Stimulated activated CD4-positive, alpha-beta T cell treated with anti-CD3 and anti-CD28 coated beads, Interleukin-12 subunit alpha, Interleukin-12 subunit beta, amount 100 ng/mL, for 24 hours (primary cell): ENCODE measurements around the gene THOP1.

Source experiments
- DNase-seq, 2 experiments: peaks; one replicate each; pipeline ENCODE4 v3.0.0-alpha.2; 2020; ENCODE audit warnings: low read depth in 2 of 2

Gene THOP1

GRCh38 chr19:2785244-2785997 lies at the start of gene THOP1:
TSS of gene THOP1 (plus strand) at chr19:2785503. CDS start at chr19:2785663, 160 bp downstream.
- DNase-seq = peak; percentile 99

GRCh38 chr19:2736550-2737190 lies 48.6 kb upstream of the THOP1 start:
- DNase-seq = no peak

- peak; percentile 97 to 100 for DNase-seq
Measured at GRCh38 chr19:2739602-2740313, 45.5 kb upstream of the THOP1 start, which contains the start of gene SLC39A3. TSS of gene SLC39A3 (minus strand) at chr19:2740017. CDS start at chr19:2737257, 2,760 bp downstream.

GRCh38 chr19:2740314-2740656 lies 45.0 kb upstream of the THOP1 start:
- no peak for DNase-seq

DNA sequence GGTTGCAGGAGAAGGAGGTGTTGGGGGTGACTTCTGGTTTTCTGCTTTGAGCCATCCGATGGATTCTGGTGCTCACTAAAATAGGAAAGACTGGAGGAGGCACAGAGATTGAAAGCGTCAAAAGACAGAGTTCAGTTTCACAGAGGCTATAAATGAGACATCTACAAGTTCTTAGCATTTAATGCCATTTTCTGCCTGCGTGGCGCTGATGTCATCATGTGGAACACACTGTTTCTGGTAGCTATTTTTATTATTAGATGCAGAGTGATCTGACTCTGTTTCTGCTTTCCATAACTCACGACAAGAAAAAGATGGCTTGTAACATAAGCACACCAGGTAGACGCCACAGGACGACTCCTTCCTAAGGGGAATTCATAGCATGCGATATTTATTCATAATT lies 42.2 kb upstream of the THOP1 start:
- no peak for DNase-seq

GRCh38 chr19:2744113-2744512 lies 41.2 kb upstream of the THOP1 start:
- no peak for DNase-seq

GRCh38 chr19:2747349-2747748 lies 38.0 kb upstream of the THOP1 start:
- DNase-seq = no peak

- DNase-seq = no peak
Measured at GRCh38 chr19:2750808-2751437, 34.4 kb upstream of the THOP1 start.

GRCh38 chr19:2751438-2751830 lies 33.9 kb upstream of the THOP1 start:
- no peak for DNase-seq

- no peak for DNase-seq
Measured at GRCh38 chr19:2754659-2755447, 30.4 kb upstream of the THOP1 start.

DNA sequence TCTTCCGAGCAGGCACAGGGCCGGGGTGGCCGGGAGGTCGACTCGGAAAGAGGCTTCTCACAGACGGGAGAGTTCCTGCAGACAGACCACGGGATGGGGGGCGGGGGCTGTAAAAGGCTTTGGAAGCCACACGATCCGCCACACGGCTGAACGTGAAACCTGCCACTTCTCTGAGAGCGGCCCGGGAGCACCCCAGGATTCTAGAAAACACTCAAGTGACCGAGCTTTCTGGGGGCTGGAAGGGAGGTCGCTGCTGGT lies 29.9 kb upstream of the THOP1 start:
- DNase-seq = no peak

DNA sequence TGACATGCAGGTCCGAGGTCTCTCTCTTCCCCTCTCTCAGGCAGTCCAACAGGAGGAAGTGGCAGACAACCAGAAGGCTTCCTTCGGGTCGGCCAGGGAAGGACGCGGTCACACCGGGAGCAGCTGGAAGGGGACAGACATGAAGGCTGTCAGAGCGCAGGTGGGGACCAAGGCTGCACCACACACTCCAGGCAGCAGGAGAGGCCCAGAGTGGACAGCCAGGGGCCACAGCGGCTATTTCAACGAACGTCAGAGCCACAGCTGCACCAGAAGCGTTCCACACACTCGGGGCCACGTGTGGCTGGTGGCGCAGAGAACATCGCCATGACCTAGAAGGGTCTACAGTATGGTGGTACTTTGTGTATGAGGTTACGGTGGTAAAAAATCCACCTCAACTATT lies 29.5 kb upstream of the THOP1 start:
- DNase-seq = no peak

DNA sequence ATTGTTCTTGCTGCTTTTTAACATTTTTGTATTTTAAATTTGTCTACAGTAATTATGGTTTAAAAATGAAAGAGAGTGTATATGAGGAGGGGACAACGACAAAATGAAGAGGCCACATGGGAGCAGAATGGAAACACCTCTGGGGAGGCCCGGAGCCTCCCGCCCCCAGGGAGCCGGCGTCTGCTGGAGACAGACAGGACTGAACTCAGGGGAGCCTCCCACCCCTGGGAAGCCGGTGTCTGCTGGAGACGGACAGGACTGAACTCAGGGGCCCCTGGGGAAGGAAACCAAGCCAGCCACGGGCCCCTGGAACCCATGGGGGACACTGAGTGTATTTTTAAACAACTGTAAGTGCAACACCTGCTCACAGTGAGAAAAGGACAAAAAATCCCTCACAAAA lies 28.8 kb upstream of the THOP1 start:
- DNase-seq = no peak

DNA sequence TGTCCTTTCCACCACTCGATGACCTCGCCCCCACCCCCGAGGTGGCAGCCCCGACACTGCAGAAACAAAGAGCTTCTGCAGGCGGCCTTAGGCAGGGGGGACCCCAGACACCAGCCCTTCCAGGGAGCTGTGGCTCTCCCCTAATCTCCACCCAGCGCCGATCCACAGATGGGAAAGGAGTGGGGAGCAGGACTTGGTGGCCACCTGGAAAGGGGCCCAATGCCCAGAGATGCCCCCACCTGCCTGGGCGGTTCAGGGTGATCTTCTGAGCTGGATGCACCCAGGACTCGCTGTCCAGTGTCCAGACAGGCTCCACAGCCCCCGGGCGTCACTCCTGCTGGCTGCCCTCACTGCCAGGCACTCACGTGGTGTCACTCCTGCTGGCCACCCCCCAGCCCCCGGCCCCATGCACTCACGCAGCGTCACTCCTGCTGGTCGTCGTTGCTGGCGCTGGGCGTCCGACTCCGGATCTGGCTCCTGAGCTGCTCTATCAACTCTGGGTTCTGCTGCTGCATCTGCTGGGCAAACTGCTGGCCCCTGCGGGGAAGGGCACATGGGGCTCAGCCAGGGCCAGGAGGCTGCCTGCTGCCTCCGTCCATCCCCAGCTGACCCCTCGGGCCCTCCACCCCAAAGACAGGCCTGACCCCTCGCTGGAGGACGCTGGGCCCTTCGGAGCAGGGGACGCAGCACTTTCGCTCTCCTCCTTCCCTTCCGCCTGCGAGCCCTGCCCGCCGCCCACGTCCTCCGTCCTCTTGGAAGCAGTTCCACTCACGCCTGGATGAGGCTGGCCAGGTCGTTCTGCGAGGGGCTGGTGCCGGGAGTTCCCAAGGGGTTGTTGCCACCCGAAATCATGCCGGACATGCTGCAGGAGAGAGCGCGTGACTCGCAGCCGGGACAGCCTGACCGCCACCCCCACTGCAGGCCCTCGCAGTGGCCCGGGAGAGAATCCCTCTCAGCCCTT lies 28.1 kb upstream of the THOP1 start:
- no peak for DNase-seq

GRCh38 chr19:2758601-2759313 lies 26.5 kb upstream of the THOP1 start:
- DNase-seq = no peak

DNA sequence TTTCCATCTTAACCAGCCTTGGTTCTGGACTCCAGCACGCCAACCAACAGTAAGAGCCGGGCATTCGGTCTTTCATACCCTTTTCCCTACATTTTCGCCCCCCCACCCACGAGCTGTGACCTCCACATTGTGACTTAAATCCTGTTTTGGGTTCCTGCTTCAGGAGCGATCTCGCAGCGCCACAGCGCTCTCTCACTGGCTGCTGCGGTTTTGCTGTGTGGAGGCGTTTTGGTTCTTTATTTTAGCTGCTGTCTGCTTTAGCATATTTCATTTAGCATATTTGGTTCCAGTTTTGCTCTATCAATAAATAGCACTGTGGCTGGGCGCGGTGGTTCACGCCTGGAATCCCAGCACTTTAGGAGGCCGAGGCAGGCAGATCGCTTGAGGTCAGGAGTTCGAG lies 25.9 kb upstream of the THOP1 start:
- no peak for DNase-seq

GRCh38 chr19:2759965-2760364 lies 25.3 kb upstream of the THOP1 start:
- DNase-seq = no peak

DNA sequence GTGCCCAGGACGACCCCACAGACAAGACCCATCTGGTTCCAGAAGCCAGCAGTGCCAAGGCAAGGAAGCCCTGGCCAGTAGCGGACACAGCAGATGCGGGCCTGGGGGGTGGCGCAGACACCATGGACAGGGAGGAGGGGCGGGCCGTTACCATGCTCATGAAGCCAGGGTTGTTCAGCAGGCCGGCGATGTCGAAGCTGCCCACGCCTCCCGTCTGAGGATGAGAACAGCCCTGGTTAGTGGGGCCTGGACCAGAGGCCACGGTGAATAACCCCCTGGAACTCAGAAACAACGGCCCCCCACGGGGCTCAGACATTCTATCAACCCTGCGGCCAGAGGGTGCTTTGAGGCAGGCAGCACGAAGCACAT lies 24.0 kb upstream of the THOP1 start:
- no peak for DNase-seq

DNA sequence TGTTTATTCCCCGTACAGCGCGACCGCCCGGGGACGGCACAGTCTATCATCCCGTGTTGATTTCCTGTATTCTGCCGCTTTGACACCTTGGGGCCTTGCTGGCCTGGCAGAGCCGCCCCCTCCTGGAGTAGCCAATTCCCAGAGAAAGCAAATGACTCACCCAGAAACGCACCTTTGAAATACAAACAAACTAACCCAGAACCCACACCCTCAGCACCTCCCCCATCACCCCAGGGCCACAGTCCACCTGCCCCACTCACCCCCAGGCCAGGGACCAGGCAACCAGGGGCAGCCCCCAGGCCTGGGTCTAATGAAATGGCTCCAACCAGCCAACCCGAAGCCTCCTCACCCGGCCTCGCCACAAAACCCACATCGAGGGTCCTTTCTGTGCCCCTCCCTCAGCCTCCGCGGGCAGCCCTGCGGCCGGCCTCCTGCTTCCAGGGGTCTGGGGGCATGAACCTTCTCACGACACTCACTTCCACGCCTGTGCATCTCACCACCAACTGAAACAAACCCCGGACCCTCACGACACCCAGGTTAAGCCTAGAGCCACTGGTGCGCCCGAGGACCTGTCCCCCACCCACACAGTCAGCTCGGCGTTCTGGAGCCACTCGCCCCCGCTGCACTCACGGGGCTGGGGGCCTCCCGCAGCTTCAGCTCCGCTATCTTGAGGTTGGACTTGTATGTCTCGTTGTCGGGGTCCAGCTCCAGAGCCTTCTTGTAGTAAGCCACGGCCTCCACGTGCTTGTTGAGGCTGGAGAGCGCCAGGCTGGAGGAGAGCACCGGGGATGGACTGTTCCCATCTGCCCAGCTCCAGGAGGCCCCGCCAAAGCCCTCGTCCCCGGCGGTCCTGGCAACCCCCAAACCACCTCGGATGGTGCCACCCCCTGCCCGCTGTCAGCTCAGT lies 23.2 kb upstream of the THOP1 start:
- no peak for DNase-seq
